WTC11 (cell line): ENCODE measurements around the gene ARHGAP10. TPM values are rescaled to one million over a fixed set of nuclear protein-coding genes. Genes with fewer than 3 reads are reported as not detected.

Source experiments
- ATAC-seq: fragments of 200-7000 bp; cut with Tn5 transposase; 2 replicates; pipeline ENCODE4 v1.10.0; 2021; ENCODE audit warnings: mild to moderate bottlenecking, moderate library complexity
- CTCF ChIA-PET: fragments of 300-600 bp; sonication (Branson Sonifier 250); formaldehyde crosslinking; loops from one replicate; lab custom pipeline; 2021; ENCODE audit warnings: antibody characterized with exemption; lab: Charles Lee
- POLR2A ChIA-PET: fragments of 350-600 bp; sonication (Branson Sonifier 250); formaldehyde crosslinking; loops from one replicate; lab custom pipeline; 2021; ENCODE audit warnings: antibody characterized with exemption; lab: Charles Lee
- DNase-seq: peaks from one replicate; pipeline ENCODE4 v3.0.0; 2021; ENCODE audit warnings: low spot score
- H3K27ac Mint-ChIP-seq: 2 replicates; pipeline ENCODE4 v1.8.0; 2021; ENCODE audit warnings: mixed read lengths
- H3K27me3 Mint-ChIP-seq: 2 replicates; pipeline ENCODE4 v1.8.0; 2021; ENCODE audit warnings: low read depth, mild to moderate bottlenecking, moderate library complexity, mixed read lengths
- H3K36me3 Mint-ChIP-seq: 2 replicates; pipeline ENCODE4 v1.8.0; 2021; ENCODE audit warnings: mixed read lengths
- H3K4me1 Mint-ChIP-seq: 2 replicates; pipeline ENCODE4 v1.8.0; 2022; ENCODE audit warnings: mixed read lengths
- H3K4me3 Mint-ChIP-seq: 2 replicates; pipeline ENCODE4 v1.8.0; 2021; ENCODE audit warnings: mild to moderate bottlenecking, moderate library complexity, mixed read lengths
- H3K9me3 Mint-ChIP-seq: 2 replicates; pipeline ENCODE4 v1.8.0; 2021; ENCODE audit warnings: mixed read lengths
- ATF6 ChIP-seq: sonication (generic); formaldehyde crosslinking; IDR thresholded peaks from 2 replicates; pipeline ENCODE4 v1.8.1; 2023; ENCODE audit warnings: mild to moderate bottlenecking, missing genetic modification reagents
- CREM ChIP-seq: sonication (generic); formaldehyde crosslinking; IDR thresholded peaks from 2 replicates; pipeline ENCODE4 v1.8.1; 2022; ENCODE audit warnings: mild to moderate bottlenecking, missing genetic modification reagents, moderate library complexity
- ETV6 ChIP-seq: sonication (generic); formaldehyde crosslinking; IDR thresholded peaks from 2 replicates; pipeline ENCODE4 v1.8.1; 2022; ENCODE audit warnings: mild to moderate bottlenecking, missing genetic modification reagents
- FOXK1 ChIP-seq: sonication (generic); formaldehyde crosslinking; IDR thresholded peaks from 2 replicates; pipeline ENCODE4 v1.8.0; 2022; ENCODE audit warnings: mild to moderate bottlenecking, moderate library complexity, missing genetic modification reagents
- FOXP4 ChIP-seq: sonication (generic); formaldehyde crosslinking; IDR thresholded peaks from 2 replicates; pipeline ENCODE4 v1.8.0; 2022; ENCODE audit warnings: mild to moderate bottlenecking, missing genetic modification reagents
- GABPB1 ChIP-seq: sonication (generic); formaldehyde crosslinking; IDR thresholded peaks from 2 replicates; pipeline ENCODE4 v1.8.1; 2023; ENCODE audit warnings: mild to moderate bottlenecking, missing genetic modification reagents
- GRHL2 ChIP-seq: fragments of 250-450 bp; sonication (Bioruptor Pico); IDR thresholded peaks from 2 replicates; pipeline ENCODE4 v1.8.0; 2022; ENCODE audit warnings: mild to moderate bottlenecking, moderate library complexity; ENCODE audit not compliant: insufficient replicate concordance, severe bottlenecking
- GTF2I ChIP-seq: fragments of 250-450 bp; sonication (Bioruptor Pico); conservative IDR thresholded peaks from 2 replicates; pipeline ENCODE4 v1.4.0; 2021; ENCODE audit warnings: mild to moderate bottlenecking
- MLX ChIP-seq: sonication (generic); formaldehyde crosslinking; IDR thresholded peaks from 2 replicates; pipeline ENCODE4 v1.8.1; 2023; ENCODE audit warnings: mild to moderate bottlenecking, missing genetic modification reagents, moderate library complexity
- MXD4 ChIP-seq: fragments of 250-450 bp; sonication (Bioruptor Pico); IDR thresholded peaks from 2 replicates; pipeline ENCODE4 v1.8.0; 2021; ENCODE audit warnings: mild to moderate bottlenecking, moderate library complexity, borderline replicate concordance
- NFATC4 ChIP-seq: fragments of 250-450 bp; sonication (Bioruptor Pico); IDR thresholded peaks from 2 replicates; pipeline ENCODE4 v1.9.0; 2021; ENCODE audit warnings: mild to moderate bottlenecking
- NFE2L1 ChIP-seq: sonication (generic); formaldehyde crosslinking; IDR thresholded peaks from 2 replicates; pipeline ENCODE4 v1.8.1; 2023; ENCODE audit warnings: missing genetic modification reagents
- NFYB ChIP-seq: sonication (generic); formaldehyde crosslinking; conservative IDR thresholded peaks from 2 replicates; pipeline ENCODE4 v1.8.0; 2022; ENCODE audit warnings: low read depth, missing genetic modification reagents
- NR2C2 ChIP-seq: sonication (generic); formaldehyde crosslinking; IDR thresholded peaks from 2 replicates; pipeline ENCODE4 v1.8.0; 2022; ENCODE audit warnings: mild to moderate bottlenecking, missing genetic modification reagents
- OVOL2 ChIP-seq: fragments of 250-450 bp; sonication (Bioruptor Pico); IDR thresholded peaks from 2 replicates; pipeline ENCODE4 v1.9.0; 2021; ENCODE audit warnings: mild to moderate bottlenecking, borderline replicate concordance
- RELA ChIP-seq: sonication (generic); formaldehyde crosslinking; IDR thresholded peaks from 2 replicates; pipeline ENCODE4 v1.8.1; 2022; ENCODE audit warnings: missing genetic modification reagents, mild to moderate bottlenecking, borderline replicate concordance
- RORB ChIP-seq: fragments of 250-450 bp; sonication (Bioruptor Pico); IDR thresholded peaks from 2 replicates; pipeline ENCODE4 v1.9.0; 2021; ENCODE audit warnings: mild to moderate bottlenecking
- SOX15 ChIP-seq: fragments of 250-450 bp; sonication (Bioruptor Pico); IDR thresholded peaks from 2 replicates; pipeline ENCODE4 v1.9.0; 2021; ENCODE audit warnings: mild to moderate bottlenecking
- STAT6 ChIP-seq: sonication (generic); formaldehyde crosslinking; conservative IDR thresholded peaks from 2 replicates; pipeline ENCODE4 v1.8.1; 2023; ENCODE audit warnings: mild to moderate bottlenecking, low read depth, missing genetic modification reagents, moderate library complexity
- TEAD1 ChIP-seq: sonication (generic); formaldehyde crosslinking; IDR thresholded peaks from 2 replicates; pipeline ENCODE4 v1.8.0; 2022; ENCODE audit warnings: mild to moderate bottlenecking, missing genetic modification reagents
- TEAD4 ChIP-seq: sonication (generic); formaldehyde crosslinking; IDR thresholded peaks from 2 replicates; pipeline ENCODE4 v1.8.0; 2022; ENCODE audit warnings: mild to moderate bottlenecking, missing genetic modification reagents
- TP53 ChIP-seq: sonication (generic); formaldehyde crosslinking; IDR thresholded peaks from 2 replicates; pipeline ENCODE4 v1.8.1; 2023; ENCODE audit warnings: mild to moderate bottlenecking, missing genetic modification reagents
- ZBTB21 ChIP-seq: sonication (generic); formaldehyde crosslinking; IDR thresholded peaks from 2 replicates; pipeline ENCODE4 v1.8.1; 2023; ENCODE audit warnings: mild to moderate bottlenecking, missing genetic modification reagents, borderline replicate concordance
- ZNF317 ChIP-seq: sonication (generic); formaldehyde crosslinking; IDR thresholded peaks from 2 replicates; pipeline ENCODE4 v1.8.1; 2023; ENCODE audit warnings: low read depth, mild to moderate bottlenecking, moderate library complexity, missing genetic modification reagents, borderline replicate concordance
- ZNF396 ChIP-seq: fragments of 250-450 bp; sonication (Bioruptor Pico); IDR thresholded peaks from 2 replicates; pipeline ENCODE4 v1.8.0; 2021; ENCODE audit warnings: mild to moderate bottlenecking, moderate library complexity, borderline replicate concordance
- ZNF425 ChIP-seq: fragments of 250-450 bp; sonication (Bioruptor Pico); conservative IDR thresholded peaks from 2 replicates; pipeline ENCODE4 v1.9.0; 2021; ENCODE audit warnings: mild to moderate bottlenecking
- ZNF671 ChIP-seq: fragments of 250-450 bp; sonication (Bioruptor Pico); IDR thresholded peaks from 2 replicates; pipeline ENCODE4 v1.8.0; 2021; ENCODE audit warnings: mild to moderate bottlenecking
- total RNA-seq: library from RNA; stranded (reverse); gene quantifications from 3 replicates; pipeline ENCODE4 v1.2.3, GENCODE V29; 2021
- TF ChIP-seq, protein P1 (sequence below): sonication (generic); formaldehyde crosslinking; IDR thresholded peaks from 2 replicates; pipeline ENCODE4 v1.8.1; 2022; ENCODE audit warnings: missing genetic modification reagents, borderline replicate concordance

Gene ARHGAP10
- total RNA-seq, 1 experiment from 2014 or later = 9.6 TPM

- no peak for TF ChIP-seq OVOL2 (CRISPR knock-in tag)
- TF ChIP-seq GABPB1 = no peak
- TF ChIP-seq ZNF671 (CRISPR knock-in tag) = no peak
- no peak for TF ChIP-seq ZNF396 (CRISPR knock-in tag)
- TF ChIP-seq MXD4 (CRISPR knock-in tag) = no peak
- TF ChIP-seq NR2C2 (CRISPR knock-in tag) = no peak
- no peak for TF ChIP-seq GTF2I (CRISPR knock-in tag)
- TF ChIP-seq, protein P1, sequence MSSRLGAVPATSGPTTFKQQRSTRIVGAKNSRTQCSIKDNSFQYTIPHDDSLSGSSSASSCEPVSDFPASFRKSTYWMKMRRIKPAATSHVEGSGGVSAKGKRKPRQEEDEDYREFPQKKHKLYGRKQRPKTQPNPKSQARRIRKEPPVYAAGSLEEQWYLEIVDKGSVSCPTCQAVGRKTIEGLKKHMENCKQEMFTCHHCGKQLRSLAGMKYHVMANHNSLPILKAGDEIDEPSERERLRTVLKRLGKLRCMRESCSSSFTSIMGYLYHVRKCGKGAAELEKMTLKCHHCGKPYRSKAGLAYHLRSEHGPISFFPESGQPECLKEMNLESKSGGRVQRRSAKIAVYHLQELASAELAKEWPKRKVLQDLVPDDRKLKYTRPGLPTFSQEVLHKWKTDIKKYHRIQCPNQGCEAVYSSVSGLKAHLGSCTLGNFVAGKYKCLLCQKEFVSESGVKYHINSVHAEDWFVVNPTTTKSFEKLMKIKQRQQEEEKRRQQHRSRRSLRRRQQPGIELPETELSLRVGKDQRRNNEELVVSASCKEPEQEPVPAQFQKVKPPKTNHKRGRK = no peak
- TF ChIP-seq ZNF425 (CRISPR knock-in tag) = no peak
- no peak for TF ChIP-seq NFE2L1 (CRISPR knock-in tag)
Measured at GRCh38 chr4:148114436-148114835, 382.5 kb downstream of the ARHGAP10 start (continued).

DNA sequence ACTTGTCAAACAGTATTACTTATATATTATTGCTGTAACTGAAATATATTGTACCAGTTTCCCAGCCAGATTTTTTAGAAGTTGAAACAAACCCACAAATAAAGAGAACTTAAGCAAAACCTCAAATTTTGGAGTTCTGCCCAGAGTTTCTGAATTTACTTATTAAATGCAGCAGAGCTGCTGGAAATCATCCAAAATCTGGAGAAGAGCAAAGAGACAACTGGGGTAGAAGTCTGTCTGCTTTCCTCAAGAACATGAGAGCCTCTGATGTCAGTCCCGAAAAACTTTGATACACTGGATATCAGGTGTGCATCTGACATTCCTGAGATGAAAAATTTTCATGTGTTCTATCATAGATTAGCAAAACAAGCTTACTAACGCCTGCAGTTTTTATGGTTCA is 384.4 kb downstream of the ARHGAP10 start:
- no peaks in the 10 kb centered on the region; the same call in 1 of the 2 replicates for H3K36me3 Mint-ChIP-seq
- H3K9me3 Mint-ChIP-seq = peaks cover 11% of the 10 kb centered on the region
- DNase-seq = no peak
- CTCF ChIA-PET = no interaction called here
- H3K27ac Mint-ChIP-seq = no peak overlapping the region
- POLR2A ChIA-PET = no interaction called here
- no peak for ATAC-seq
- H3K4me3 Mint-ChIP-seq = no peak overlapping the region
- H3K4me1 Mint-ChIP-seq = peaks cover 48% of the 10 kb centered on the region
- H3K27me3 Mint-ChIP-seq = peaks cover 11% of the 10 kb centered on the region
- TF ChIP-seq STAT6 (CRISPR knock-in tag) (no peak), TEAD1 (CRISPR knock-in tag) (no peak), ATF6 (CRISPR knock-in tag) (no peak), NFYB (no peak), ETV6 (no peak), FOXK1 (no peak), NFATC4 (CRISPR knock-in tag) (no peak), SOX15 (CRISPR knock-in tag) (no peak), ZNF317 (CRISPR knock-in tag) (no peak), TP53 (CRISPR knock-in tag) (no peak), FOXP4 (CRISPR knock-in tag) (no peak), MLX (no peak), TEAD4 (CRISPR knock-in tag) (no peak), RELA (CRISPR knock-in tag) (no peak), ZBTB21 (CRISPR knock-in tag) (no peak), GRHL2 (CRISPR knock-in tag) (no peak), RORB (CRISPR knock-in tag) (no peak), CREM (CRISPR knock-in tag) (no peak)
